Ramos (cell line): ENCODE results near the gene HOXA3.

Experiments used
- in situ Hi-C: fragments of 300-500 bp; cut with MboI; formaldehyde crosslinking; loops from one replicate; pipeline ENCODE4 v1.14.3; 2022; ENCODE audit warnings: low sequenced_read_pairs; ENCODE audit not compliant: unreplicated experiment

The HOXA3 gene

DNA sequence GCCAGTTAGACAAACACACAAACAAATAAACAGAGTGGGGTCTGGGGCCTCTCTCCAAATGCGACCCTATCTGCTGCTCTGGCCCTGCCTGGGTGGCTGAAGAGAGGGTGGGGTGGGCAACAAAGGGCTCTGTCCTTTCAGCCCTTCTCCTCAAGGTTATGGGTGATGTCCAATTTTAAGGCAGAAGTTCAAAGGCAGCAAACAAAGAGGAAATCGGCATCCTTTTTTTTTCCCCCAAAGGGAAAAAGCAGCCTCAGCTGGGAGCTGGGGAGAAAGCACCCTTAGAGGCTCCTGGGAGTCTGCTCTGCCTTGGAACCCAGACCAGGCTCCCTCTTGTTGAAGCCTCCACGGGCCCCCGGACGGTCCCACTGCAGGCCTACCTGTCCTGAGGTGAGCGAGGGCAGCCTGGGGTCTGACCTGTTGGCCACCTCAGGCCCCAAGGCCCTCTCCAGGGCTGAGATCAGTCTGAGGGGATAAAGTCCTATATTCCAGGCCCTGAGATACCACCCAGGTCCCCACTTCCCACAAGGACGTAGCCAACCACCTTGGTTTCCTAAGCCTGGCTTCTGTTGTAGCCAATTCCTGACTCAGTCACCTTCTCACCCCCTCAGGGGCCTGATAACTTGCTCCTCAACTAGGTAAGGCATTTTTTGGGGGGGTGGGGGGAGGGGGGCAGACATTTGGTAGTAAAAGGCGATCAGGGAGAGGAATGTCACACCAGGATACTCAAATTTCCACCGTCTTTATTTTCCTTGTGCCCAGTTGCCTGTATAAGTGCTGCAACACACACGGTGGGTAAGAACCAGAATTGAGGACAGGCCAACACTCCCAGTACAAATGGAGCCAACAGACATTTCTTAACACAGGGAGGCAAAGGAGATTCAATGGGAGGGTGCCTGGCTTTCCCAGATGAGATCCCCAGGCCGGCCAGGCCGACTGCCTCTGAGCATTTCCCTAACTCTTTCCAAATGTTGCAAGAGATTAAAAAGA lies 28.3 kb upstream of the HOXA3 start:
- in situ Hi-C loops = no loop called here

DNA sequence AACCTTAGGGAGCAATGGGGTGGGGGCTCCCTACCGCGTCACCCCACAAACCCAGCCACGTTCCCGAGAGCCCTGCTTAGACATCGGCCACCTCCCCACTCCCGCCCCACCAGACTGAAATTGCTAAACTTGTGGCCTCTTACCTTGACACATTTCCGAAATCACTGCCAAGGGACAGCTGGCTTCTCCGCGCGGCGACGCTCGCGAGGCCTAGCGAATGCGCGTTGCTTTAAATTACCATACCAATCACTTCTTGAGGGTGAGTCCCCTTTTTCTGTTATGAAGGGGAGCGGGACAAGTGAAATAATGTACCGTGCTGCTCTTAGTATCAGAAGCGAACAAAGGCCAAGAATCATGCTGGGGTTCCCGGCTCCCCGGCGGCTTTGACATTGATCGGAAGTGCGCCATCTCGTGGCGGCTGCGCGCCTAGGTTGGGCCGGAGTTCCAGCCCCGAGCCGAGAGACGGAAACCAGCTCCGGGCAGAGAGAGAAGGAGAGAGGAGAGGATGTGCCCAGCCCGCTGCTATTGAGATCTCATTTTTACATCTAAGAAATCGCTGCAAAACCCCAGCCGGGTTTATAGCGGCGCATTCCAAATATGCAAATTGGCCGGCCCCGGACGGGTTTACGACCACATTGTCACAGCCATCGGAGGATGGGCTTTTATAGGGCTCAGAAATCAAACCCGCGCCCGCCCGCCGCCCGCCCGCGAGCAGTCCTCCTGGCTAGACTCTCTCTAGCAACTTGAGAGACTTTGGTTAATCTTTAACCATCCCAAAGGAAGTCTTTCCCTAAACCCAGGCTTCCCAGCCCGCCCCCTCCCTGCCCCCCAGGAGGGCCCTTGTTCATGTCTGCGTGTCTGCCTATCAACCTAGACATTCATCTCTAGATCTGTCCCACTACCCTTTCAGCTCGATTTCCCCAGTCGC lies 27.4 kb upstream of the HOXA3 start:
- in situ Hi-C loops = no loop called here

DNA sequence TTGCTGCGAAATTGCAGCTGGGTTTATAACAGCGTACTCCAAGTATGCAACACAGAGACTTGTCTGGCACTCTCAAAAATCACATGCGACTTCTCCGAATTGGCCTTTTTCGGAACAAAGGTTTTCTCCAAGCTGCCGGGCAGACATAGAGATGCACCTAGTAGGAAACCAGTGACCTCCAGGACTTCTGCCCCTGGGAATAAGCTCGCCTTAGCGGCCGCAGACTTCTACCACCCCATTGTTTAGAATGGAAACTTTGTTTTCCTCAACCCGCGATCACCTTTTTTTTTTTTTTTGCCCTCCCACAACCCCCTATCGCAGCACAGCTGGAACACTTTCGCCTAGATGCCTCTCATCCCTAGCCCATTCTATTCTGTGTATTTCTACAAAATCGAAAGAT lies 26.6 kb upstream of the HOXA3 start:
- in situ Hi-C loops = no loop called here

DNA sequence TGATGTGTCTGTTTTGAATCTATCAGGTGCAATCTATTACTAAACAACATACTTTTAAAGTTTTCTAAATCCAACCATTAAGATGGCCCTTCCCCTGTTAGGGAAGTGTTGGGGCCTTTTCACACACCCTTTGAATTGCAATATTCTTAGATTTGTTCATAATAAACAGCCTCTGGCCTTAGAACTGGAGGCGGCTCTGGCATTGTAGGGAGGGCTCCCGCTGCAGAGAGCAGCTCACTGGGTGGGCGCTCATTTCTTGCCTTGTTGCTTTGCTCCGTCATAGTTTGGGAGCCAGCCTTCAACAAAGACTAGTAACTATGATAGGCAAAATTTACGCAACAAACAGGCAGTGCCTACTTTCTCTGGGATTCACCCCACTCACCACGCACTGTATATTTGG lies 26.0 kb upstream of the HOXA3 start:
- in situ Hi-C loops = no loop called here

DNA sequence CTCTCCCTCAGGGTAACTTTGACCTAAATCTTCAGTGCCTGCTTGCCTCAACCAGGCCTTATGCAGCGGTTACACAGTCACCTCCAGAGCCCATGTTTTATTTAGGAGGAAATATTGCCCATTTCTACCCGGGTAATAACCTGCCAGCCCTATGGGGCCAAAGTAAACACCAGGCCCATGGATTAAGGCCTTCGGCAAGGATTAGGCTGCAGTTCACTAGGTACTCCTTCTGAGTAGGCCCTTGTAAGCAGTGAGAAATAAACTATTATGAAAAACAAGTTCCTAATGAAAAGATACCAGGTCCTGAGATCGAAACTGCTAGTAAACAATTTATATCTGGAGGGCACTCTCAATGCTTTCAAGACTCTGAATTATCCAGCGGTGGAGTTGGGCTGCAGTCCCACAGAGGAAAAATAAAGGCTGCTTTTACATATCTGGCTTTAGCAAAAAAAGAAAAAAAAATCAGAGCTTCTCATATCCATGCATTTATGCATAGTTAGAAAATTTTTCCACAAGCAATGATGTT lies 25.5 kb upstream of the HOXA3 start:
- in situ Hi-C loops = no loop called here

DNA sequence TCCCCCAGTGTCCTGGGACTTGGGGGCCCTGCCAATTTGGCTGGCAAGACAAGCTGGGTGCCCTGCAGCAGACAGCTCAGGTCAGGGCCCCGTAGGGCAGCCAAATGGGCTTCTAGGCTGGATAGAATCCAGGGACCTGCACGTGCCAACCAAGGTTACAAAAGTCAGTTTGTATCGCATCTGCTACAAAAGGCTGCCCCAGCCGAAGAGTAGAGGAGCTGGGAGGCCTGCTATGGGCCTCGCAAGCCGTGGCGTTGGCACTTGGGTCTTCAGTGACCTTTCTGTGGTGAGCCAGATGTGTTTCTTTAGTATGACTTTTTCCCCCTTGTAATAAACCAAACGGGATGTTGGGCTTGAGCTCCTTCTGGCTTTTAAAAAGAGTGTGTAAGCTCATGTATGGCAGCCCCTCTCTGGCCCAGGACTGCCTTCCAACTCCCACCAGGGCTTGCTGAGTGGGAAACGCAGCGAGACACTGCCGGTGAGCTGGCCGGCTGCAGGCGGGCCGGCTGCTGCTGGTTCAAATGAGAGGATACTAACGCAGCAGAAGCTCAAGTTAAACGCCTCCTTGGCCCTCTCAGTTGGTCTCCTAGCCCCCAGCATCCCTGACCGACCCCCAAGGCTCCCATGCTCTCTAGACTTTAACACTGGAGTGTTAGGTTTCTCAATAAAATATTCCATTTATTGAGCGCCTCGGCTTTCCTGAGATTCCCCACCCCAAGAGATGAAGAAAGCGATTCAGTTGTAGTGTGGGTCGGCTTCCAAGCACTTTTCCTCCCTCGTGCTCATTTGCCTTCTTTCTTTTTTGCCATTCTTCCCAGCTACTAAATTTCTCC lies 24.8 kb upstream of the HOXA3 start:
- in situ Hi-C loops = no loop called here

DNA sequence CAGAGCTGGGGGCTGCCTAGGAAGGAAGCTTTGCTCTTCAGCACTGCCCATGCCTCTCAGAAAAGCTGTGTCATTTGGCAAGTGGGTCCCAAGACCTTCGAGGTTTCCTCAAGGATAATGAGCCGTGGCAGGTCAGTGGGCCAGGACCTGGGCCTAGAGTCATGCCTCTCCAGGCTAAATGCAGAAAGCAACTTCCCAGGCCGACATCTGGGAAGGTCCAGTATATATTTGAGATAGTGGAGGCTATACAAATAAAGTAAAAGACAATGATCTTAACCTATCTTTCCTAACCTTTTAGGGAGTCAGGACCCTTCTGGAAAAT lies 24.1 kb upstream of the HOXA3 start:
- in situ Hi-C loops = no loop called here

DNA sequence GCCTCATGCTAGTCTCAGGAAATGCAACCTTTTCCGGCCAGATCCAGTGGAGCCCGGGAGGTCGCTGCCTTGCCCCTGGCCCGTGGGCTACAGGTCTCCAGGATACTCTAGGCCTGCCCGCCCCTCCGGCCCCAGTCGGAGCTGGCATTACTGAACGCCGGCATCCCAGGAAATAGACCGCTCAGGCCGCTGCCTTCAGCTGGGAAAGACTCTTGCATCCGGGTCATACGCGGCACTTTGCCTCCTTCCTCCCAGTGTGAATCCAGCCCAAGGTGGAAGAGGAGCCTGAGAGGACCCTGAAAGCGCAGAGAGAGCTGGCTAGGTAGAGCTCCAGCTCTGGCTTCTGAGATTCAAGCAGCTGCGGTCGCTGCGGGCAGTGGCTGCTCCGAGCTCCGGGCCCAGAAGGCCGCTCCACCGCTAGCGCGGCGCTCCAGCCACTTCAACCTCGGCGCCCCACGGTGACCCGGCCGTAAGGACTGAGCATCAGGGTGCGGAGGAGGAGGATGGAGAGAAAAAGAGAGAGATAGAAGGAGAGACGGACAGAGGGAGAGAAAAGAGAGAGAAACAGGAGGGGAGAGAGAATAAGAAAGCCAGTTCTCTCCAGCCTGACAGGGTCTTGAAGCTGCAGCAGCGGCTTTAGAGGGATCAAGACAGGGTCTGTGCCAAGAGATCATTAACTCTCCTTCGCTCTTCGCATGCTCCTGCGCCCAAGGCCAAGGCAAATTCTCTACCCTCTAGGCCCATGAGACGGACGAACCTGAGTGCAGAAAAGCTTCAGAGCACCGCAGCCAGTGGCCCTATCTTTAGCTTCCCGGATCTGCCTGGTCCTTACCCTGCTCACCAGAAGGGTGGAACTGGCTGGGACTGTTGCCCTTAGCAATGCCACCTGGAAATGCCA lies 23.5 kb upstream of the HOXA3 start:
- in situ Hi-C loops = no loop called here

DNA sequence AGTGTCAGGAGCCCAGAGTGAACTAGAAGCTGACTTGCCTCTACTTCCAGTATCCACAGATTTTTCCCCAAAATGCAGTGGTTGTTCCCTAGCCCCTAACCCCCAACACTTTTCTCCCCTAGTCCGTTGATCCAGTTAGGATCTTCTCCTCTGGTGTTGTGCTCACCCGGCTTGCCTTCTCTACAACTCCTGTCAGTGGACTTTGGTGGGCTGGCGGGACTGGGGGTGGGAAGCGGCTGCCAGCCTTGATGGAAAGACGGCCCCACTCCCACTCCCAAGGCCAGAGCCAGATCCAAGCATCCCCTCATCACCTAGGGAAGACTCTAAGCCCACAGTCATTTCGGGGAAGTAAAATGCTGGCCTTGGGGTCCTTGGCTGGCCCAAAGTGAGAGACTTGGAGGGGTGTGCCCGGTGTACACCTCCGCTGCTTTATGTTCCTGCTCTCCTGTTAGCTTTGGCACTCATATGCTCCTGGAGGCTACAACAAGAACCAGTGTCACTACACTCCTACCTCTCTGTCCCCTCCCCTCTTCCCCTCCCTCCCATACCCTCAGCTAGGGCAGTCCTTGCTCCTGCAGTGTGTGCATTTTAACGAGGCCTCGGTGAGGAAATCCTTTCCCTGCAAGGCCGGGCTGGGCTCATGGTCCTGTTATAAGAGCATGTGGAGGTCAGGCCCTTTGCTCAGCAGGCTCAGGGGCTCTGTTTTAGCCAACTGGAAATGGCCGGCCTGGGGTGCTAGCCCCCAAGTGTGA lies 22.7 kb upstream of the HOXA3 start:
- in situ Hi-C loops = loop anchor here (25.0 kb wide), 2 partner anchors 1113 to 1288 kb away; no protein-coding TSS in a partner anchor

DNA sequence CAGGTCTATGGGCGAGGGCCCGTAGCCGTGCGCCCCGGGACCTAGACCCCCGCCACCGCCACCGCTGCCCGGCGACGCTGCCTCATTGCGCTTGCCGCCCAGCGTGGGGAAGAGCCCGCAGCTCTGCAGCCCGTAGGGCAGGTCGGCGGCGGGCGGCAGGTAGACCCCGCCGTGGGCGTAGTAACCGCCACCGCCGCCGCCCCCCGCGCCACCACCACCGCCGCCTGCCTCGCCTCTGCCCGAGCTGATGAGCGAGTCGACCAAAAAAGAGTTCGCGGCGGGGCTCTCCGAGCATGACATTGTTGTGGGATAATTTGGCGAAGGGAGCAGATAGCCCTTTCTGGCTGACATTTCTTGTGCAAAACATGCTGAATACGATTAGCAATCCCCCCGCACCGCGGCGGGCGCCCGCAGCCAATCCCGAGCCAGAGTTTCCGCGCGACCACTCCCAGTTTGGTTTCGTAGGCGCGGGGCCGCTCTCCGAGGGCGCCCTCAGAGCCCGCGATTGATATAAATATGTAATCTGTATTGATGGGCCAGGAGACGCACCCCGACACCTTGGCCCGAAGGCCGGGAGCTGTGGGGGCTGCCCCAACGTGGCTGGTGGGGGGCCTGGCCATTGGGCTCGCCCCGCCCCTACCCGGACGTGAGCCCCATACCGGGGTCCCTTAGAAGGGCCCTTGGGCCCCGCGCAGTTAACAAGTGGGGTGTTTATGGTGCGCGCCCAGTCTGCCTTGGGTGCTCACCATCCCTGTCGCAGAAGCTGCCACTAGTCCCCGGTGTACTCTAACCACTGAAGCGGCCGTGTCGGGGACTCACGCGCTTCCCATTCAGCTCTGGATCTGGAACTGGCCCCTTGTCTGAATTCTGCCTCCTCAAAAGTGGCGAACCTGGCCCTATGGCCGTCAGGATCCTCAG lies 21.8 kb upstream of the HOXA3 start, which contains the start of gene HOXA10:
Gene HOXA10, minus strand, starts transcription at position 365 of the 918 bp plus-strand sequence. Its CDS starts 14 bp downstream, at position 351.
- in situ Hi-C loops = loop anchor here (25.0 kb wide), 2 partner anchors 1112 to 1287 kb away; no protein-coding TSS in a partner anchor

DNA sequence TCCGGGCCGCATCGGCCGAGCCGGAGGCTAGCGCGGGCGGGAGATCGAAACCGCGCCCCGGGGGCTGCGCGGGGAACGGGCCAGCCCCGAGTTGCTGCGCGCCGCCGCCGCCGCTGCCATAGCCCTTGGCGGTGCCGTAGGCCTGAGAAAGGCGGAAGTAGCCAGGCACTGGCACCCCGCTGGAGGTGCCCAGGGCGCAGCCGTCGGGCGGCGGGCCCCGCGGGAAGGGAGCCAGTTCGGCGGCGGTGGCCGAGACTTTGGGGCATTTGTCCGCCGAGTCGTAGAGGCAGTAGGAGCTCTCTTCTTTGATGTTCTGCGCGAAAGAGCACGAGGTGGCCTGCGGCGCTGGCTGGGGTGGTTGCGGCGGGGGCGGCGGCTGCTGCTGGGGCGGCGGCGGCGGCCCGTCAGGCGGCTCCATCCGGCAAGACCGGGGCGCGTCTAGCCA lies 21.1 kb upstream of the HOXA3 start:
- in situ Hi-C loops = loop anchor here (25.0 kb wide), 2 partner anchors 1111 to 1286 kb away; no protein-coding TSS in a partner anchor

DNA sequence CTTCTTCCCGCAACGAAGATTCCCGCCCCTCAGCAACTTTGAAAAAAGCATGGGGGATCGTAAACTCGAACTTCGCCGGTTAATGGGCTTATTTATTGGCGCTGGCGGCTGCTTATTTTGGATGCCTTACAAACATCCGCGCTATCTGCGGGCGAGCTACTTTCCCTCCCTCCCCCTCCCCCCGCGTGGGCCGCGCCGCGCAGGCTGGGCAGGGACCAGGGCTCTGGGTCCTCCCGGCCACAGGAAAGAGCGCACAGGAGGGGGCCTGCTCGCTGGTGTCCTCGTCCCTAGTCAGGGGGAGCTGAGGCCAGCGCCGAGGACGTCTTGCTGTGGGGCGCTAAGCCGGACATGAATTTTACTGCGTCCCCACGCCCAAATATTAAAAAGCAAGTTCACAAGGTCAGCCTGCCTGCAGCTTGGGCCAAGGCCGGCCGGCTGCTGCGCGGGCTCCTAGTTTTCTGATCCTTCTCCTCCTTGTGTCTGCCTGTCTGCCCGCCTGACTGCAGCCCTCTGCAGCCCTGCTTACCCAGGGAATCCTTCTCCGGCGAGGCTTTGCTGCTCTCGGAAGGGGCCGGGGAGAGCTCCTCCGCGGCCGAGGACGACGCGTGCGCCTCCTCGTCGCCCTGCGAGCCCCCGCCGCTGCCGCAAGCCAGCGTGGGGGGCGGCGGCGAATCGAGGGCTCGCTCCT lies 20.6 kb upstream of the HOXA3 start:
- in situ Hi-C loops = loop anchor here (25.0 kb wide), 2 partner anchors 1111 to 1286 kb away; no protein-coding TSS in a partner anchor

DNA sequence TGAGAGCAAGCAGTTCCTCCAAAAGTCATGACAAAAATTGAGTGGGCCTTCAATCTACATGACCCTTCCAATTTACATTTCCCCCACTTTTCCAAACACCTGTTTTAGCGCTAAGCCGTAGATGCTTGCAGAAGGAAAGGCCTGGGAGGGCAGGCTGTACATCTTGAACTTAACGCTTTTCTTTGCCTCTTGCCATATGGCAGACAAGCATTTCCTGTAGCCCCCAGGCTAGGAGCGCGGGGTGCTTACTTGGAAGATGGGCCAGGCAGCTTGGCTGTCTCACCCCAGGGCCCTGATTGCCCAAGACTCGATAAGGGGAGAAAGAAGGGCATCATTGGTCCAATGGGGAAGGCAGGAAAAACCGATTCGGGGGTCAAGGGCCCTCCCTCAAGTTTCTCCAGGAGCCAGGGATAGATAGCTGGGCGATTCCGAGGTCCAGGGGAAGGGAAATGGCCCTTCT lies 20.0 kb upstream of the HOXA3 start:
- in situ Hi-C loops = loop anchor here (25.0 kb wide), 2 partner anchors 1110 to 1285 kb away; no protein-coding TSS in a partner anchor

DNA sequence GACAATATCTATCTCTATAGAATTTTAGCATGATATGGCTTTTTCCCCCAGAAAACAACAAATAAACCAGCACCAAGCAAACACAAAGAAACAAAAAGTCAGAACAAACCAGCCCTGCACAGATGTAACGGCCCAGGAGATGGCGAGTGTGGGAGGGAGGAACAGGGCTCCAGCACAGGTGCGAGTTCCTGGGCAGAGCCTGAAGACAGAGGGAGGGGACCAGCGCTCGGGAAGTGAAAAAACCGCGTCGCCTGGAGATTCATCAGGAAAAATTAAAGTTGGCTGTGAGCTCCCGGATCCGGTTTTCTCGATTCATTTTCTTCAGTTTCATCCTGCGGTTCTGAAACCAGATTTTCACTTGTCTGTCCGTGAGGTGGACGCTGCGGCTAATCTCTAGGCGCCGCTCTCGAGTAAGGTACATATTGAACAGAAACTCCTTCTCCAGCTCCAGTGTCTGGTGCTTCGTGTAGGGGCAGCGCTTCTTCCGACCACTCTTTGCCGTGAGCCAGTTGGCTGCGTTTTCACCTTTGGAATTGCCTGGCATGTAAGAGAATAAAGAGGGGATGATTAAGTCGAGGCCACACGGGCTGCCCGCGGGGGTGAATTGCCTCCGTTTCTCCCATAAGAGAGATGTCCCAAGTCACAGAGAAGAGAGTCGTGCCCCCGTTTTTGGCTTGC lies 19.4 kb upstream of the HOXA3 start:
- in situ Hi-C loops = loop anchor here (25.0 kb wide), 2 partner anchors 1109 to 1284 kb away; no protein-coding TSS in a partner anchor

DNA sequence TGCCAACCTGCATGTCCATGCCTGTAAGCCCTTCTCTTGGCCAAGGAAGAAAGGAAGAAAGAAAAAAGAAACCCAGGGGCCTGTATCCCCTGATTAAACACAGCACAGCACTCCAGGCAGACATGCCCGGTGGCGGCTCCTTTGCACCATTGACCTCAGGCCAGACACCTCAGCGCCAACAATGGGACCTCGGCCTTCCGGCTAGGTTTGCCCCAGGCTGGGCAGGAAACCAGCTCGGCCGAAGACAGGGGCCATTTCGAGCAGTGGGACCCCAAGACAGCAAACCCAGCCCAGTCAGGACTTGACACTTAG lies 18.9 kb upstream of the HOXA3 start:
- in situ Hi-C loops = loop anchor here (25.0 kb wide), 2 partner anchors 1109 to 1284 kb away; no protein-coding TSS in a partner anchor
